DMS 273 (cell line): ENCODE measurements around the gene TXNDC17.
"Not testable (repeated sequence)": the region's sequence is repeated elsewhere in the genome, so short reads cannot be mapped to it uniquely, and the experiment has no call there.

Experiments used
- DNase-seq: peaks from one replicate; lab custom pipeline; 2025; ENCODE audit not compliant: unreplicated experiment; lab: John Stamatoyannopoulos, UW

The TXNDC17 gene

GRCh38 chr17:6640536-6641246 lies at the start of gene TXNDC17, which contains the start of gene KIAA0753:
TXNDC17 (plus strand) TSS chr17:6641060; CDS start chr17:6641083, 23 bp downstream.
KIAA0753 (minus strand) TSS chr17:6640711; CDS start chr17:6635103, 5,608 bp downstream.
- peak; percentile 91 for DNase-seq

- no peak for DNase-seq
Observed at GRCh38 chr17:6591599-6592158, 49.2 kb upstream of the TXNDC17 start.

GRCh38 chr17:6592173-6592572 lies 48.7 kb upstream of the TXNDC17 start:
- DNase-seq = no peak

GRCh38 chr17:6593371-6593770 lies 47.5 kb upstream of the TXNDC17 start:
- DNase-seq = not testable (repeated sequence)

GRCh38 chr17:6596081-6596480 lies 44.8 kb upstream of the TXNDC17 start:
- no peak for DNase-seq

- DNase-seq = no peak
Observed at GRCh38 chr17:6596511-6596910, 44.3 kb upstream of the TXNDC17 start.

GRCh38 chr17:6596941-6597340 lies 43.9 kb upstream of the TXNDC17 start:
- no peak for DNase-seq

- DNase-seq = no peak
Observed at GRCh38 chr17:6597727-6598126, 43.1 kb upstream of the TXNDC17 start.

GRCh38 chr17:6599364-6599763 lies 41.5 kb upstream of the TXNDC17 start:
- DNase-seq = no peak

- no peak for DNase-seq
Observed at GRCh38 chr17:6602141-6602540, 38.7 kb upstream of the TXNDC17 start.

GRCh38 chr17:6603744-6604325 lies 37.0 kb upstream of the TXNDC17 start:
- peak; percentile 11 for DNase-seq

GRCh38 chr17:6605142-6605541 lies 35.7 kb upstream of the TXNDC17 start:
- DNase-seq = no peak

- DNase-seq = no peak
Observed at GRCh38 chr17:6608321-6608720, 32.5 kb upstream of the TXNDC17 start.

GRCh38 chr17:6610011-6610410 lies 30.8 kb upstream of the TXNDC17 start:
- DNase-seq = no peak

GRCh38 chr17:6611231-6611630 lies 29.6 kb upstream of the TXNDC17 start:
- no peak for DNase-seq

- no peak for DNase-seq
Observed at GRCh38 chr17:6623941-6624340, 16.9 kb upstream of the TXNDC17 start.

GRCh38 chr17:6626616-6627015 lies 14.2 kb upstream of the TXNDC17 start:
- DNase-seq = no peak

GRCh38 chr17:6627019-6627418 lies 13.8 kb upstream of the TXNDC17 start:
- DNase-seq = no peak

- no peak for DNase-seq
Observed at GRCh38 chr17:6630390-6630789, 10.5 kb upstream of the TXNDC17 start.

- no peak for DNase-seq
Observed at GRCh38 chr17:6632530-6632929, 8.3 kb upstream of the TXNDC17 start.

- DNase-seq = no peak
Observed at GRCh38 chr17:6633263-6633662, 7.6 kb upstream of the TXNDC17 start.

- DNase-seq = no peak
Observed at GRCh38 chr17:6636105-6636504, 4.8 kb upstream of the TXNDC17 start.
